PC-3 (cell line): Measurements from ENCODE around the gene ZNF185. TPM values are rescaled to one million over a fixed set of nuclear protein-coding genes. Genes with fewer than 3 reads are reported as not detected.

Experiments
- ATAC-seq: fragments of 200-7000 bp; cut with Tn5 transposase; 2 replicates; pipeline ENCODE4 v1.9.1; 2020; ENCODE audit warnings: mild to moderate bottlenecking, moderate library complexity
- BruUV-seq: library from RNA; stranded (reverse); fragments of 400-500 nt; replicated peaks from 2 replicates; lab custom pipeline; 2021; lab: Mats Ljungman, UMichigan
- CTCF ChIA-PET: fragments of 300-600 bp; sonication (Branson Sonifier 250); formaldehyde crosslinking; loops from one replicate; lab custom pipeline; 2022; ENCODE audit warnings: antibody characterized with exemption; lab: Charles Lee
- POLR2A ChIA-PET: fragments of 300-600 bp; sonication (Branson Sonifier 250); formaldehyde crosslinking; loops from one replicate; lab custom pipeline; 2022; ENCODE audit warnings: antibody characterized with exemption; ENCODE audit not compliant: unreplicated experiment; lab: Charles Lee
- DNase-seq: peaks from one replicate; pipeline ENCODE4 v3.0.0-alpha.2; 2015
- H2AFZ ChIP-seq: fragments of 300-600 bp; sonication (generic); 2 replicates; pipeline ENCODE4 v1.6.0; 2016; ENCODE audit warnings: antibody characterized with exemption, low read length
- H3F3A ChIP-seq: fragments of 300-600 bp; sonication (generic); one replicate; pipeline ENCODE4 v1.6.0; 2017; ENCODE audit warnings: antibody characterized with exemption, low read length, control low read depth, mild to moderate bottlenecking; ENCODE audit not compliant: unreplicated experiment
- H3K27ac ChIP-seq: fragments of 300-600 bp; sonication (generic); 2 replicates; pipeline ENCODE4 v1.5.1; 2016; ENCODE audit warnings: mild to moderate bottlenecking, low read length
- H3K27me3 ChIP-seq: fragments of 300-600 bp; sonication (generic); 2 replicates; pipeline ENCODE4 v1.6.1; 2016; ENCODE audit warnings: low read length, mixed read lengths
- H3K36me3 ChIP-seq: fragments of 300-600 bp; sonication (generic); 2 replicates; pipeline ENCODE4 v1.6.1; 2016; ENCODE audit warnings: low read depth, mixed run types, low read length, mixed read lengths
- H3K4me1 ChIP-seq: fragments of 300-600 bp; sonication (generic); 2 replicates; pipeline ENCODE4 v1.5.1; 2016; ENCODE audit warnings: low read length; ENCODE audit not compliant: insufficient read depth
- H3K4me2 ChIP-seq: fragments of 300-600 bp; sonication (generic); 2 replicates; pipeline ENCODE4 v1.6.0; 2016; ENCODE audit warnings: low read length
- H3K4me3 ChIP-seq: fragments of 300-600 bp; sonication (generic); 2 replicates; pipeline ENCODE4 v1.5.1; 2016; ENCODE audit warnings: mild to moderate bottlenecking, low read length, mixed read lengths
- H3K79me2 ChIP-seq: fragments of 300-600 bp; sonication (generic); 2 replicates; pipeline ENCODE4 v1.6.1; 2017; ENCODE audit warnings: low read length, mixed read lengths
- H3K9ac ChIP-seq: fragments of 300-600 bp; sonication (generic); 2 replicates; pipeline ENCODE4 v1.6.0; 2016; ENCODE audit warnings: mild to moderate bottlenecking, low read length
- H3K9me2 ChIP-seq: fragments of 300-600 bp; sonication (generic); replicated peaks from 2 replicates; pipeline ENCODE4 v1.6.1; 2016; ENCODE audit warnings: mixed run types, low read length, mixed read lengths
- H3K9me3 ChIP-seq: fragments of 300-600 bp; sonication (generic); 2 replicates; pipeline ENCODE4 v1.6.1; 2016; ENCODE audit warnings: low read length, mixed read lengths
- H4K20me1 ChIP-seq: fragments of 300-600 bp; sonication (generic); 2 replicates; pipeline ENCODE4 v1.6.1; 2016; ENCODE audit warnings: low read length, mixed read lengths
- EZH2 ChIP-seq: fragments of 300-600 bp; sonication (generic); IDR thresholded peaks from one replicate; pipeline ENCODE4 v1.6.1; 2017; ENCODE audit warnings: antibody characterized with exemption, mild to moderate bottlenecking, low read length; ENCODE audit not compliant: unreplicated experiment
- EZH2phosphoT487 ChIP-seq: fragments of 300-600 bp; sonication (generic); IDR thresholded peaks from 2 replicates; pipeline ENCODE4 v1.6.1; 2018; ENCODE audit warnings: mild to moderate bottlenecking, antibody characterized with exemption, low read length, borderline replicate concordance
- intact Hi-C: fragments of 100-400 bp; cut with micrococcal nuclease; formaldehyde crosslinking; loops from 2 replicates; pipeline ENCODE4 v1.9.0; 2023
- total RNA-seq: library from RNA; depleted of rRNA; stranded (reverse); fragments of >200 nt; gene quantifications from 2 replicates; pipeline ENCODE4 v1.2.3, GENCODE V29; 2014
- TF ChIP-seq, protein P1 (sequence below): fragments of 300-600 bp; sonication (generic); conservative IDR thresholded peaks from 2 replicates; pipeline ENCODE4 v1.5.1; 2017; ENCODE audit warnings: antibody characterized with exemption, low read depth, mild to moderate bottlenecking, low read length

ZNF185 gene
- total RNA-seq, 1 experiment from 2014 or later = 68.9 TPM

DNA sequence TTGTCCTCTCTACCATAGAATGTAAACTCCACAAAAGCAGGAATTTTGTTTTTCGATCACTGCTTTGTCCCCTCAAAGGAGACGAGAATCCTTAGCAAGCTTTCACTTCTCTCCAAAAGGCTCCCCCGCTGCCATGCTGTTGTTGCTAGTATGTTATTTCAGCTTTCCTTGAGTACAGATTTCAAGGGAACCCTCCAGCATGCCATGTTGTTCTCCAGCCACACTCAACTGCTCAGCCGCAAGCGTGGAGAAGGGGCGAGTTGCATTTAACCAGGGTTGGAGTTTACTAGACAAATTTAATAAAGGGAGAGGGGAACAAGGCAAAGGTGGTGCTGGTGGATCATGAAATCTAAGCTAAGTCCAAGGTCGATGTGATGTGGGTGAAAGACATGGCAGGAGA, 43.9 kb upstream of the ZNF185 start:
- H3K4me2 ChIP-seq = no peak overlapping the region
- H2AFZ ChIP-seq = no peak overlapping the region
- no peaks in the 10 kb centered on the region for H3K27me3 ChIP-seq
- CTCF ChIA-PET = no interaction called here
- H3K79me2 ChIP-seq = no peaks in the 10 kb centered on the region
- H3K9me3 ChIP-seq = no peaks in the 10 kb centered on the region
- DNase-seq (no peak), ATAC-seq (no peak)
- H3F3A ChIP-seq = no peaks in the 10 kb centered on the region
- POLR2A ChIA-PET = no interaction called here
- intact Hi-C loops = no loop called here
- H3K36me3 ChIP-seq = peaks cover 2% of the 10 kb centered on the region; the same call in 1 of the 2 replicates
- H3K4me3 ChIP-seq = no peak overlapping the region
- no peak overlapping the region for H3K27ac ChIP-seq
- H3K9ac ChIP-seq = no peak overlapping the region
- no peaks in the 10 kb centered on the region for H4K20me1 ChIP-seq
- no TSS peak for BruUV-seq
- H3K9me2 ChIP-seq = no peaks in the 10 kb centered on the region
- TF ChIP-seq EZH2 = no peak
- no peak for TF ChIP-seq EZH2phosphoT487
- TF ChIP-seq, protein P1, sequence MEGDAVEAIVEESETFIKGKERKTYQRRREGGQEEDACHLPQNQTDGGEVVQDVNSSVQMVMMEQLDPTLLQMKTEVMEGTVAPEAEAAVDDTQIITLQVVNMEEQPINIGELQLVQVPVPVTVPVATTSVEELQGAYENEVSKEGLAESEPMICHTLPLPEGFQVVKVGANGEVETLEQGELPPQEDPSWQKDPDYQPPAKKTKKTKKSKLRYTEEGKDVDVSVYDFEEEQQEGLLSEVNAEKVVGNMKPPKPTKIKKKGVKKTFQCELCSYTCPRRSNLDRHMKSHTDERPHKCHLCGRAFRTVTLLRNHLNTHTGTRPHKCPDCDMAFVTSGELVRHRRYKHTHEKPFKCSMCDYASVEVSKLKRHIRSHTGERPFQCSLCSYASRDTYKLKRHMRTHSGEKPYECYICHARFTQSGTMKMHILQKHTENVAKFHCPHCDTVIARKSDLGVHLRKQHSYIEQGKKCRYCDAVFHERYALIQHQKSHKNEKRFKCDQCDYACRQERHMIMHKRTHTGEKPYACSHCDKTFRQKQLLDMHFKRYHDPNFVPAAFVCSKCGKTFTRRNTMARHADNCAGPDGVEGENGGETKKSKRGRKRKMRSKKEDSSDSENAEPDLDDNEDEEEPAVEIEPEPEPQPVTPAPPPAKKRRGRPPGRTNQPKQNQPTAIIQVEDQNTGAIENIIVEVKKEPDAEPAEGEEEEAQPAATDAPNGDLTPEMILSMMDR = no peak
- no peaks in the 10 kb centered on the region for H3K4me1 ChIP-seq

- no peak for ATAC-seq
- Histone ChIP-seq H3K4me1 (peaks cover 12% of the 10 kb centered on the region), H3K9me3 (no peaks in the 10 kb centered on the region), H3K79me2 (no peaks in the 10 kb centered on the region), H3K9ac (no peak overlapping the region), H2AFZ (no peak overlapping the region), H3K36me3 (peaks cover 12% of the 10 kb centered on the region; the same call in 1 of the 2 replicates), H4K20me1 (no peaks in the 10 kb centered on the region), H3K27me3 (no peaks in the 10 kb centered on the region), H3K4me3 (no peak overlapping the region), H3F3A (no peaks in the 10 kb centered on the region), H3K4me2 (peak overlapping the region; percentile 4; the same call in 1 of the 2 replicates), H3K9me2 (no peaks in the 10 kb centered on the region), H3K27ac (no peak overlapping the region)
- intact Hi-C loops = no loop called here
- ChIA-PET POLR2A (interaction anchor here (0.7 kb wide), 1 partner anchor 12 kb away, joined by 5 read pairs; no protein-coding TSS in a partner anchor), CTCF (no interaction called here)
- DNase-seq = peak; percentile 51
- TF ChIP-seq, protein P1 = no peak
- TF ChIP-seq EZH2phosphoT487 = no peak
- TF ChIP-seq EZH2 = no peak
- no TSS peak for BruUV-seq
Measured at GRCh38 chrX:152861116-152861515, 36.8 kb upstream of the ZNF185 start.

DNA sequence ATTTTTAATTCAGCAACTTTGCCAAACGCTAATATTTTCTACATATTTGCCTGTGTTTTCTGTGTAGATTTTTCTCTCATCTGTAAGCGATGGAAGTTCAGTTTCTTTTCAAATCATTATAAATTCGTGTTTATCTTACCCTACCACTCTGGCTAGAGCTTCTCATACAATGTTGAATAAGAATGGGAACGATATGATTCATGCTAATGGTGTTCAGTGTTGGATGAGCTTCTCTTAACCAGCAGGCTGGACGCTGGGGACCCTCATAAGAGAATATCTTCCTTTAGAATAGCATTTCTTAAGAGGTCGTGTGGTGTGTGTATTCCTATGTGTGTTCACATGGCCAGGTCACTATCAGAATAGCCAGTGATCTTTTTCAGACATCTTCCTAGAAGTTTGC, 36.0 kb upstream of the ZNF185 start:
- H3K9me3 ChIP-seq = no peaks in the 10 kb centered on the region
- intact Hi-C loops = no loop called here
- POLR2A ChIA-PET = interaction anchor here (0.7 kb wide), 1 partner anchor 11 kb away, joined by 5 read pairs; no protein-coding TSS in a partner anchor

More for the DNA sequence above, 36.0 kb upstream of the ZNF185 start:
- TF ChIP-seq EZH2 = no peak
- TF ChIP-seq, protein P1 = no peak
- TF ChIP-seq EZH2phosphoT487 = no peak
- Histone ChIP-seq H3K4me1 (peaks cover 12% of the 10 kb centered on the region), H4K20me1 (no peaks in the 10 kb centered on the region), H3K9me2 (no peaks in the 10 kb centered on the region), H3K27me3 (no peaks in the 10 kb centered on the region), H2AFZ (no peak overlapping the region), H3K4me3 (no peak overlapping the region), H3K9ac (no peak overlapping the region), H3K27ac (no peak overlapping the region), H3K36me3 (peaks cover 12% of the 10 kb centered on the region; the same call in 1 of the 2 replicates), H3F3A (no peaks in the 10 kb centered on the region), H3K4me2 (no peak overlapping the region), H3K79me2 (no peaks in the 10 kb centered on the region)
- DNase-seq (no peak), ATAC-seq (no peak)
- BruUV-seq = no TSS peak
- CTCF ChIA-PET = no interaction called here
